Fibroblast of lung (primary cell): ENCODE data around the gene TENM4. TPM values are rescaled to one million over a fixed set of nuclear protein-coding genes. Genes with fewer than 3 reads are reported as not detected.

ENCODE experiments used
- DNase-seq, 2 donors: peaks; one replicate each; pipeline versions ENCODE4 v3.0.0 to v3.0.0-alpha.2; 2010; ENCODE audit warnings: low read depth in 2 of 2
- H2AFZ ChIP-seq: 2 replicates; pipeline ENCODE4 v1.5.1; 2012; ENCODE audit warnings: low read length, control low read depth, inconsistent platforms
- H3K27ac ChIP-seq: 2 replicates; pipeline ENCODE4 v1.5.1; 2011; ENCODE audit warnings: low read length, control low read depth; ENCODE audit not compliant: insufficient read depth
- H3K27me3 ChIP-seq: 2 replicates; pipeline ENCODE4 v1.5.1; 2011; ENCODE audit warnings: mild to moderate bottlenecking, low read length; ENCODE audit not compliant: control insufficient read depth, insufficient read depth
- H3K36me3 ChIP-seq: 2 replicates; pipeline ENCODE4 v1.5.1; 2011; ENCODE audit warnings: low read length; ENCODE audit not compliant: control insufficient read depth, insufficient read depth
- H3K4me1 ChIP-seq: 2 replicates; pipeline ENCODE4 v1.5.1; 2011; ENCODE audit warnings: low read length; ENCODE audit not compliant: control insufficient read depth, insufficient read depth; ENCODE audit errors: extremely low read depth
- H3K4me2 ChIP-seq: 2 replicates; pipeline ENCODE4 v1.5.1; 2011; ENCODE audit warnings: low read length, control low read depth; ENCODE audit not compliant: insufficient read depth; ENCODE audit errors: extremely low read depth
- H3K4me3 ChIP-seq, 4 experiments: fragments of 200-600 bp in 1 of 4; sonication (generic) in 1 of 4; replicated peaks in 1 of 4; 2 replicates each; pipeline ENCODE4 v1.5.1; 2011 to 2016; ENCODE audit warnings: low read length in 4 of 4, low read depth in 3 of 4, mild to moderate bottlenecking in 3 of 4, control low read depth in 2 of 4, inconsistent platforms in 1 of 4, mixed read lengths in 1 of 4; ENCODE audit not compliant: insufficient read depth in 1 of 4; ENCODE audit errors: control extremely low read depth in 1 of 4
- H3K79me2 ChIP-seq: 2 replicates; pipeline ENCODE4 v1.5.1; 2012; ENCODE audit warnings: mild to moderate bottlenecking, low read length, inconsistent platforms; ENCODE audit not compliant: control insufficient read depth, insufficient read depth
- H3K9ac ChIP-seq: 2 replicates; pipeline ENCODE4 v1.5.1; 2011; ENCODE audit warnings: mild to moderate bottlenecking, low read length, control low read depth; ENCODE audit not compliant: insufficient read depth
- H3K9me3 ChIP-seq: 2 replicates; pipeline ENCODE4 v1.5.1; 2012; ENCODE audit warnings: low read depth, low read length; ENCODE audit not compliant: control insufficient read depth, insufficient read depth
- H4K20me1 ChIP-seq: 2 replicates; pipeline ENCODE4 v1.5.1; 2011; ENCODE audit warnings: low read length; ENCODE audit not compliant: control insufficient read depth, insufficient read depth; ENCODE audit errors: extremely low read depth
- CTCF ChIP-seq, 2 donors: IDR thresholded peaks in 1 of 2; conservative IDR thresholded peaks in 1 of 2; 1 replicate in 1 of 2; 2 replicates in 1 of 2; pipeline ENCODE4 v1.5.1; 2011 to 2012; ENCODE audit warnings: low read length in 2 of 2, control low read depth in 1 of 2, inconsistent platforms in 1 of 2, low read depth in 1 of 2, mild to moderate bottlenecking in 1 of 2
- EZH2 ChIP-seq: IDR thresholded peaks from 2 replicates; pipeline ENCODE4 v1.5.1; 2012; ENCODE audit warnings: low read length, control low read depth, mild to moderate bottlenecking; ENCODE audit errors: missing control alignments
- polyA plus RNA-seq, 2 donors: library from polyadenylated mRNA; depleted of rRNA in 1 of 2; stranded (reverse) in 1 of 2; unstranded in 1 of 2; fragments of >200 nt; gene quantifications; 2 replicates each; pipeline ENCODE4 v1.2.1, GENCODE V29; 2011 to 2012; ENCODE audit warnings: missing spikeins in 1 of 2
- total RNA-seq: library from RNA; depleted of rRNA; stranded (reverse); fragments of >200 nt; gene quantifications from 2 replicates; pipeline ENCODE4 v1.2.1, GENCODE V29; 2014

TENM4 gene
- total and polyA plus RNA-seq, 2 donors (not counting 1 experiment from before 2014, with no cell fraction given), result 4.6 to 48.4 TPM

DNA sequence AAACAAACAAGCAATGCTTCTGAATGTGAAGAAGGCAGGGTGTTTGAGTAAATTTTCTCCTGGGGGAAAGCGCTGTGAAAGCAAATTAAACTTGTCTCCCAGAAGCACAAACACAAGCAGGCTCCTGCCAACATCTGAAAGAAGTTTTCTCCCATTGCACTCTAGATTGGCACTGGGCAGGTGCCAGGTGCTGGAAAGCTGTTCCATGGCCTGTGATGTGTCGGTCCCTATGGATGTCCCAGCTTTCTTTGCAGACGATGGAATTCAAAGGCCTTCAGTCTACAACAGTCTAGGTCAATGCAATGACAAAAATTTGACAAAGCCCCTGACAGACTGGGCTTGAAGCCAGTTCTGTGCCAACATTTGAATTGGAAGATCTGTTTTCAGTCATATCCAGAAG is 620.1 kb downstream of the TENM4 start:
- no peak for DNase-seq
- no peaks in the 10 kb centered on the region for H3K79me2 ChIP-seq
- H3K4me3 ChIP-seq, result no peak overlapping the region
- H3K4me2 ChIP-seq, result no peak overlapping the region
- no peak overlapping the region for H3K27ac ChIP-seq
- no peaks in the 10 kb centered on the region for H4K20me1 ChIP-seq
- TF ChIP-seq CTCF (conservative IDR thresholded peaks at IDR 0.05 in 1 of 2, IDR thresholded peaks at IDR 0.05 in 1 of 2; ENCODE audit: low read depth in 1 of 2, low read length in 2 of 2), result no peak
- TF ChIP-seq EZH2, result no peak
- H3K4me1 ChIP-seq, result no peaks in the 10 kb centered on the region
- H3K27me3 ChIP-seq, result no peaks in the 10 kb centered on the region
- no peak overlapping the region for H2AFZ ChIP-seq
- H3K9ac ChIP-seq, result no peak overlapping the region
- H3K9me3 ChIP-seq, result no peaks in the 10 kb centered on the region
- H3K36me3 ChIP-seq, result no peaks in the 10 kb centered on the region

DNA sequence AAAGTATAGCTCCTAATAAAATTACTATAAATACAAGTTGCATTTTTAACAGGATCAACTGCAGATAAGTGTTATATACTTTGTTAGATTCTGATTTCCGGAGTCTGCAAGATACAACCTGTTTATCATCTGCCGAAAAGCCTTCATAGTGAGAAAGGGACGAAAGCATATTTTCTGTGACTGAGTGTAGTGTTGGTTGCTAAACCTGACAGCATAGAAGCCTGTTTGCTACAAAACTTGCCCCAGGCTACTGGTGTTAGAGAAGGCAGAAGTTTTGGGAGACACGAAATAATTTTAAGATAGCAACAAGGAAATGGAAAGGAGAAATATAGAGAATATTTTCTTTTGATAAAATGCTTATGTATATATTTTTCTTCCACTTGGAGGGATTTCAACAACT is 622.6 kb downstream of the TENM4 start:
- no peak for TF ChIP-seq EZH2
- no peak for TF ChIP-seq CTCF (conservative IDR thresholded peaks at IDR 0.05 in 1 of 2, IDR thresholded peaks at IDR 0.05 in 1 of 2; ENCODE audit: low read depth in 1 of 2, low read length in 2 of 2)

GRCh38 chr11:78815831-78816230 is 625.0 kb downstream of the TENM4 start:
- DNase-seq, result no peak
- Histone ChIP-seq H3K27me3 (no peaks in the 10 kb centered on the region), H3K4me2 (no peak overlapping the region), H3K9me3 (no peaks in the 10 kb centered on the region), H2AFZ (no peak overlapping the region), H4K20me1 (no peaks in the 10 kb centered on the region), H3K4me3 (no peak overlapping the region), H3K4me1 (no peaks in the 10 kb centered on the region), H3K9ac (no peak overlapping the region), H3K79me2 (no peaks in the 10 kb centered on the region), H3K27ac (no peak overlapping the region), H3K36me3 (no peaks in the 10 kb centered on the region)
- TF ChIP-seq EZH2, result no peak
- TF ChIP-seq CTCF (conservative IDR thresholded peaks at IDR 0.05 in 1 of 2, IDR thresholded peaks at IDR 0.05 in 1 of 2; ENCODE audit: low read depth in 1 of 2, low read length in 2 of 2), result no peak

More for the DNA sequence above, 622.6 kb downstream of the TENM4 start:
- no peak overlapping the region for H3K4me2 ChIP-seq
- no peak overlapping the region for H3K4me3 ChIP-seq
- DNase-seq, result no peak
- no peak overlapping the region for H2AFZ ChIP-seq
- no peaks in the 10 kb centered on the region for H3K4me1 ChIP-seq
- no peaks in the 10 kb centered on the region for H3K27me3 ChIP-seq
- no peaks in the 10 kb centered on the region for H3K79me2 ChIP-seq
- no peak overlapping the region for H3K9ac ChIP-seq
- H3K9me3 ChIP-seq, result no peaks in the 10 kb centered on the region
- H3K36me3 ChIP-seq, result no peaks in the 10 kb centered on the region
- H4K20me1 ChIP-seq, result no peaks in the 10 kb centered on the region
- H3K27ac ChIP-seq, result no peak overlapping the region
